ENCODE measurements around the gene SAMD4A. TPM values are rescaled to one million over a fixed set of nuclear protein-coding genes. Genes with fewer than 3 reads are reported as not detected.

The SAMD4A gene
- total RNA-seq, 4 donors from 2014 or later = 15.3 to 40.2 (median 22.3) TPM

GRCh38 chr14:54805445-54806322 lies 238.8 kb downstream of the SAMD4A start:
- no peaks in the 10 kb centered on the region for H3K4me1 ChIP-seq
- H3K27me3 ChIP-seq = no peaks in the 10 kb centered on the region
- H3K9me3 ChIP-seq = no peaks in the 10 kb centered on the region
- H3K36me3 ChIP-seq = no peaks in the 10 kb centered on the region
- WGBS, 2 donors (ENCODE audit: low coverage in 1 of 2) = 42% methylated on average over 3 to 23 of the region's 23 CpGs
- in situ Hi-C loops (cut with MboI; ENCODE audit: low pct_ligation_motif_present in 1 of 4, low pct_unique_long_range_greater_than_20kb in 1 of 4, low sequenced_read_pairs in 3 of 4) (no loop called here), intact Hi-C loops (cut with DNase I; ENCODE audit: low total_unique reads) (no loop called here)
- no peak overlapping the region for H3K27ac ChIP-seq
- no peak overlapping the region for H3K4me3 ChIP-seq
- DNase-seq = peak; percentile 80
- TF ChIP-seq, protein P1, sequence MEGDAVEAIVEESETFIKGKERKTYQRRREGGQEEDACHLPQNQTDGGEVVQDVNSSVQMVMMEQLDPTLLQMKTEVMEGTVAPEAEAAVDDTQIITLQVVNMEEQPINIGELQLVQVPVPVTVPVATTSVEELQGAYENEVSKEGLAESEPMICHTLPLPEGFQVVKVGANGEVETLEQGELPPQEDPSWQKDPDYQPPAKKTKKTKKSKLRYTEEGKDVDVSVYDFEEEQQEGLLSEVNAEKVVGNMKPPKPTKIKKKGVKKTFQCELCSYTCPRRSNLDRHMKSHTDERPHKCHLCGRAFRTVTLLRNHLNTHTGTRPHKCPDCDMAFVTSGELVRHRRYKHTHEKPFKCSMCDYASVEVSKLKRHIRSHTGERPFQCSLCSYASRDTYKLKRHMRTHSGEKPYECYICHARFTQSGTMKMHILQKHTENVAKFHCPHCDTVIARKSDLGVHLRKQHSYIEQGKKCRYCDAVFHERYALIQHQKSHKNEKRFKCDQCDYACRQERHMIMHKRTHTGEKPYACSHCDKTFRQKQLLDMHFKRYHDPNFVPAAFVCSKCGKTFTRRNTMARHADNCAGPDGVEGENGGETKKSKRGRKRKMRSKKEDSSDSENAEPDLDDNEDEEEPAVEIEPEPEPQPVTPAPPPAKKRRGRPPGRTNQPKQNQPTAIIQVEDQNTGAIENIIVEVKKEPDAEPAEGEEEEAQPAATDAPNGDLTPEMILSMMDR (IDR thresholded peaks at IDR 0.05) = peak; percentile 81 to 96 (median 93)
- TF ChIP-seq POLR2AphosphoS5 (IDR thresholded peaks at IDR 0.05) = no peak

- intact Hi-C loops (cut with DNase I; ENCODE audit: low total_unique reads) = no loop called here
- Histone ChIP-seq H3K4me1 (no peaks in the 10 kb centered on the region), H3K9me3 (no peaks in the 10 kb centered on the region), H3K27me3 (no peaks in the 10 kb centered on the region), H3K36me3 (no peaks in the 10 kb centered on the region), H3K4me3 (no peak overlapping the region), H3K27ac (no peak overlapping the region)
- 79 to 87% methylated on average over 8 to 10 of the region's 10 CpGs for WGBS, 2 donors (ENCODE audit: low coverage in 1 of 2)
- in situ Hi-C loops (cut with MboI; ENCODE audit: low pct_ligation_motif_present in 1 of 4, low pct_unique_long_range_greater_than_20kb in 1 of 4, low sequenced_read_pairs in 3 of 4) = no loop called here
- TF ChIP-seq, protein P1 (IDR thresholded peaks at IDR 0.05) = no peak
- TF ChIP-seq POLR2A (IDR thresholded peaks at IDR 0.05) = no peak
- TF ChIP-seq EP300 (IDR thresholded peaks at IDR 0.05; ENCODE audit: low read depth) = no peak
- no peak for TF ChIP-seq POLR2AphosphoS5 (IDR thresholded peaks at IDR 0.05)
- no peak for DNase-seq
These were observed 239.7 kb downstream of the SAMD4A start for GRCh38 chr14:54806616-54807015.

DNA sequence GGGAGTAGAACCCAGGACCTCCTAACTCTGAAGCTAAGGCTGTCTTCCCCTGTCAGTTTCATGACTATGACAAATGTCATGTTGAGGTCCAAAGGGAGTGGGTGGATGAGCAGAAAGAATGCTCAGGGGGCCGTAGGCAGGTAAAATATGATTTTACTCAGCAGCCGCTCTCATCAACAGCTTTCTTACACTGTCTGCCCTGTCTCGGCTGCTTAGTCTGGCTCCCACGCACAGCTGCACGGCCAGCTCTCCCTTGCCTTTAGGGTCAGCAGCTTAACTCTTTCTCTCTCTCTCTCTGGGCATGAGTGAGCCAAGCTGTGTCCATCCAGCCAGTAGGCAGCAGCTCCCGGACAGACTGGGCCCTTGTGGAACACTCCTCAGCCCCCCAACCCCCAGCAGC lies 240.5 kb downstream of the SAMD4A start:
- H3K27ac ChIP-seq = no peak overlapping the region
- TF ChIP-seq POLR2A (IDR thresholded peaks at IDR 0.05) (no peak), POLR2AphosphoS5 (IDR thresholded peaks at IDR 0.05) (no peak), EP300 (IDR thresholded peaks at IDR 0.05; ENCODE audit: low read depth) (no peak)
- TF ChIP-seq, protein P1 (IDR thresholded peaks at IDR 0.05) = no peak
- no peaks in the 10 kb centered on the region for H3K4me1 ChIP-seq
- no peak overlapping the region for H3K4me3 ChIP-seq
- intact Hi-C loops (cut with DNase I; ENCODE audit: low total_unique reads) (no loop called here), in situ Hi-C loops (cut with MboI; ENCODE audit: low pct_ligation_motif_present in 1 of 4, low pct_unique_long_range_greater_than_20kb in 1 of 4, low sequenced_read_pairs in 3 of 4) (no loop called here)
- no peaks in the 10 kb centered on the region for H3K27me3 ChIP-seq
- 78 to 80% methylated on average over 2 to 6 of the region's 6 CpGs for WGBS, 2 donors (ENCODE audit: low coverage in 1 of 2)
- H3K9me3 ChIP-seq = no peaks in the 10 kb centered on the region
- no peaks in the 10 kb centered on the region for H3K36me3 ChIP-seq
- no peak for DNase-seq

DNA sequence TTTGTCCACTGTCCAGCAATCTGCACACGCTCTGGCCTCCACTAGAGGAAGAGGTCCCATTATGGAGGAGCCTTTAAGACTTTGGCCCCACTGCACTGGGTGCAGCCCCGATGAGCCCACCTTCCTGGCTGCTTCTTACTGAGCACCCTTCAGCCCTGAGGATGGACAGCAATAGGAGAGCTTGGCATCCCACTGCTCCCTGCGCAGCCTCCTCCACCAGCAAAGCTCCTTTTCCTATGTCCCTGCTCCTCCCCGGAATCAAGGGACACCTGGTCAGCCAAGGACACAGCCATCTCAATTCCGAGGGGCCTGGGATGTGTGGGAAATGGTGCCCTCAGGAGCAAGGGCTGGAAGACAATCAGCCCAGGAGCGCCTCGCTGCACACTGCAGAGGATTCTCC lies 241.0 kb downstream of the SAMD4A start:
- no peak for TF ChIP-seq EP300 (IDR thresholded peaks at IDR 0.05; ENCODE audit: low read depth)
- TF ChIP-seq, protein P1 (IDR thresholded peaks at IDR 0.05) = no peak
- no peak for TF ChIP-seq POLR2AphosphoS5 (IDR thresholded peaks at IDR 0.05)
- no peak for TF ChIP-seq POLR2A (IDR thresholded peaks at IDR 0.05)
- WGBS, 2 donors (ENCODE audit: low coverage in 1 of 2) = 90 to 100% methylated on average over 2 to 5 of the region's 7 CpGs
- Histone ChIP-seq H3K4me1 (no peaks in the 10 kb centered on the region), H3K27me3 (no peaks in the 10 kb centered on the region), H3K36me3 (no peaks in the 10 kb centered on the region), H3K27ac (no peak overlapping the region), H3K4me3 (no peak overlapping the region), H3K9me3 (no peaks in the 10 kb centered on the region)
- in situ Hi-C loops (cut with MboI; ENCODE audit: low pct_ligation_motif_present in 1 of 4, low pct_unique_long_range_greater_than_20kb in 1 of 4, low sequenced_read_pairs in 3 of 4) = no loop called here
- no peak for DNase-seq
- intact Hi-C loops (cut with DNase I; ENCODE audit: low total_unique reads) = no loop called here

Data from transverse colon (tissue), 4 donors.